Epithelial cell of esophagus (primary cell): ENCODE data around the gene ZC3H12D.

Experiments
- DNase-seq: peaks from one replicate; pipeline ENCODE4 v3.0.0; 2010; ENCODE audit warnings: low read depth
- H3K4me3 ChIP-seq: 2 replicates; pipeline ENCODE4 v1.5.1; 2011; ENCODE audit warnings: mild to moderate bottlenecking, low read length, control low read depth
- CTCF ChIP-seq: IDR thresholded peaks from 2 replicates; pipeline ENCODE4 v1.5.1; 2011; ENCODE audit warnings: low read depth, mild to moderate bottlenecking, low read length, control low read depth, inconsistent platforms; ENCODE audit not compliant: insufficient read depth; ENCODE audit errors: missing control alignments

The ZC3H12D gene

DNA sequence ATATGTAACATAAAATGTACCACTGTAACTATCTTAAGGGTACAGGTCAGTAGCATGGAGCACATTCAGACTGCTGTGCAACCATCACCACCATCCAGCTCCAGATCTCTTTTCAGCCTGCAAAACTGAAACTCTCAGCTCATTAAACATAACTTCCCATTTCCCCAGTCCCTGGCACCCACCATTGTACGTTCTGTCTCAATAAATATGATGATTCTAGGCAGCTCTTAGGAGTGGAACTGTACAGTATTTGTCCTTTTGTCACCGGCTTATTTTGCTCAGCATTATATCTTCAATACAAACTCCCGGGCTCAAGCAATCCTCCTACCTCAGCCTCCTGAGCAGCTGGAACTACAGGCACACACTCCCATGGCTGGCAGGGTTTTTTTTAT, 1.5 kb downstream of the ZC3H12D start:
- H3K4me3 ChIP-seq, result no peak overlapping the region
- no peak for DNase-seq
- no peak for TF ChIP-seq CTCF

GRCh38 chr6:149482545-149483333, 2.1 kb downstream of the ZC3H12D start:
- TF ChIP-seq CTCF, result no peak
- no peak for DNase-seq
- no peak overlapping the region for H3K4me3 ChIP-seq

DNA sequence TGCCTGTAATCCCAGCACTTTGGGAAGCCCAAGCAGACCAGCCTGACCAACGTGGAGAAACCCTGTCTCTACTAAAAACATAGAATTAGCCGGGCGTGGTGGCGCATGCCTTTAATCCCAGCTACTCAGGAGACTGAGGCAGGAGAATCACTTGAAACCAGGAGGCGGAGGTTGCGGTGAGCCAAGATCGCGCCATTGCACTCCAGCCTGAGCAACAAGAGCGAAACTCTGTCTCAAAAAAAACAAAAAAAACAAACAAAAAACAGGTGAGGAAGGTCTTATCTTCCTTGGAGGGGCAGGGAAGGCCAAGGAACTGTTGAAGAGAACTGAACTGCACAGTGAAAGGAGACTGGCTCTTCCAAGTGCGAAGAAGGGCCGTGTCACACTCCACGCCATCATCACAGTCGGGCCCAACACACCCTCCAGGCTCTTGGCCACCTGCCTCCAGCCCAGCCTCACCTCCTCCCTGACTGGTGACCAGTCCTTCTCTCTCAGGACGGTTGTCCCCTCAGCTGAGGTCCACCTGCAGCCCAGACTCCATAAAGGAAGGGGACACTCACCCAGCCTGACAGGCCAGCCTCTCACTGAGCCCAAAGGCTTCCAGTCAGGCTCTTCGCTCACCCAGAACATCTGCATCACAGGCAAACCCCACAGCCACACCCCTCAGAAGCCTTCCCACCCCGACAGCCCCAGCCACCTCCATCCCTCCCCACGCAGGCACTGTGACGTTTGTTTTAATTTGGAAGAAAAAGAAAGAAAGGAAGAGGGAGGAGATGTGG, 4.1 kb downstream of the ZC3H12D start:
- no peak for DNase-seq
- TF ChIP-seq CTCF, result no peak
- no peak overlapping the region for H3K4me3 ChIP-seq

DNA sequence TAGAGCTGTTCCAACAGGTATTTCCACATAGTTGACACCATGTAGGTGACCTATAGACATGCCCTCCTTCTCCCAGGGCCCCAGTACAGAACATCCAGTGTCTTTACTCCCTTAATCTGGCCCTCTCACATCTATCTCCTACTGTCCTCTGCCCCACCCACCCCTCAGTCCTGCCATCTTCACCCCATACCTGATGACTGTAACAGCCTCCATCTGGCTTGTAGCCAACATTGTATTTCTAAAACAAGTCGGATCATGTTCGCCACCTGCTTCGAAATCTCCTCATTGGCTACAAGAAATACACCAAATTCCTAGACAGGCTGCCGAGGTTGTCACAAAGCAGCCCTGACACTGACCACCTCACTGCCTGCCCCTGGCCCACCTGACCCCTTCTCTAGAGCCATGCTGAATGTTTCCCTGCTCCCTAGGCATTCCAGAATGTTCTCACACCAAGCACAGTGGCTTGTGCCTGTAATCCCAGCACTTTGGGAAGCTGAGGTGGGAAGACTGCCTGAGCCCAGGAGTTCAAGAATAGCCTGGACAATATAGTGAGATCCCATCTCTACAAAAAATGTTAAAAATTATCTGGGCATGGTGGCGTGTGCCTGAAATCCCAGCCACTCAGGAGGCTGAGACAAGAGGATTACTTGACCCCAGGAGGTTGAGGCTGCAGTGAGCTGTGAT, 6.0 kb downstream of the ZC3H12D start:
- TF ChIP-seq CTCF, result no peak

DNA sequence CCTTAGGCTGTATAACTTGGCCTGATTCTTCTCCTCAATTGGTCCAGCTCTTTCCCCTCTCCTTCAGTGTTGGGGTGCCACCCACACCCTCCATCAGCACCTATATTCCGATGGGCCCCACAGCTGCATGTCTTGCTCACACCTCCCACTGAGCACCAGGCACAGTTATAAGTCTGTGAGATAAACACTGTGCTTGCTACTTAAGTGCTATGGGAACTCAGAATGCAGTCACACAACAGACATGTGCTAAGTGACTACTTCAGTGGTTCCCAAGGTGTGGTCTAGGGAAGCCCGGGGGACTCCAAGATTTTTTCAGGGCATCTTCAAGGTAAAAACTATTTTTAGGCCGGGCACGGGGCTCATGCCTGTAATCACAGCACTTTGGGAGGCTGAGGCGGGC, 7.3 kb downstream of the ZC3H12D start:
- H3K4me3 ChIP-seq, result no peak overlapping the region
- DNase-seq, result no peak

More for the DNA sequence above, 6.0 kb downstream of the ZC3H12D start:
- DNase-seq, result peak; percentile 64
- H3K4me3 ChIP-seq, result no peak overlapping the region

More for the DNA sequence above, 7.3 kb downstream of the ZC3H12D start:
- TF ChIP-seq CTCF, result no peak
